PC-9 (cell line): ENCODE data around the gene CREM. TPM values are rescaled to one million over a fixed set of nuclear protein-coding genes. Genes with fewer than 3 reads are reported as not detected.
A peak's percentile ranks its signal among the peaks of the same experiment; 100 is the strongest.

ENCODE experiments used
- BruUV-seq: library from RNA; stranded (reverse); fragments of 400-500 nt; replicated peaks from 2 replicates; lab custom pipeline; 2021; lab: Mats Ljungman, UMichigan
- CTCF ChIA-PET: fragments of 300-600 bp; sonication (Branson Sonifier 250); formaldehyde crosslinking; loops from one replicate; lab custom pipeline; 2022; ENCODE audit warnings: antibody characterized with exemption; lab: Charles Lee
- POLR2A ChIA-PET: fragments of 300-600 bp; sonication (Branson Sonifier 250); formaldehyde crosslinking; loops from one replicate; lab custom pipeline; 2022; ENCODE audit warnings: antibody characterized with exemption; ENCODE audit not compliant: unreplicated experiment; lab: Charles Lee
- DNase-seq, 2 experiments: peaks; one replicate each; pipeline versions ENCODE4 v3.0.0 to v3.0.0-alpha.2; 2015 to 2022; ENCODE audit warnings: mixed read lengths in 1 of 2
- H2AFZ ChIP-seq: fragments of 200-600 bp; sonication (generic); 2 replicates; pipeline ENCODE4 v1.8.1; 2017; ENCODE audit warnings: antibody characterized with exemption
- H3F3A ChIP-seq: fragments of 200-600 bp; sonication (generic); 2 replicates; pipeline ENCODE4 v1.8.1; 2017; ENCODE audit warnings: antibody characterized with exemption, mild to moderate bottlenecking, low read depth; ENCODE audit not compliant: insufficient read depth
- H3K27ac ChIP-seq: fragments of 200-600 bp; sonication (generic); 2 replicates; pipeline ENCODE4 v1.6.1; 2016; ENCODE audit warnings: mixed run types
- H3K27me3 ChIP-seq: fragments of 200-600 bp; sonication (generic); 2 replicates; pipeline ENCODE4 v1.6.1; 2016; ENCODE audit warnings: low read depth, mixed run types; ENCODE audit not compliant: insufficient read depth
- H3K36me3 ChIP-seq: fragments of 200-600 bp; sonication (generic); 2 replicates; pipeline ENCODE4 v1.6.1; 2016; ENCODE audit warnings: low read depth, mixed run types
- H3K4me1 ChIP-seq: fragments of 200-600 bp; sonication (generic); replicated peaks from 2 replicates; pipeline ENCODE4 v1.6.1; 2016; ENCODE audit warnings: mixed run types; ENCODE audit not compliant: insufficient read depth
- H3K4me2 ChIP-seq: fragments of 200-600 bp; sonication (generic); 2 replicates; pipeline ENCODE4 v1.6.1; 2017; ENCODE audit warnings: mixed run types
- H3K4me3 ChIP-seq: fragments of 200-600 bp; sonication (generic); 2 replicates; pipeline ENCODE4 v1.6.1; 2016; ENCODE audit warnings: mixed run types
- H3K79me2 ChIP-seq: fragments of 200-600 bp; sonication (generic); 2 replicates; pipeline ENCODE4 v1.6.1; 2017; ENCODE audit warnings: low read depth, mixed run types
- H3K9me2 ChIP-seq: fragments of 200-600 bp; sonication (generic); 2 replicates; pipeline ENCODE4 v1.8.1; 2017; ENCODE audit warnings: mild to moderate bottlenecking; ENCODE audit not compliant: insufficient read depth
- H3K9me3 ChIP-seq: fragments of 200-600 bp; sonication (generic); 2 replicates; pipeline ENCODE4 v1.8.1; 2016; ENCODE audit warnings: low read depth; ENCODE audit not compliant: insufficient read depth
- H4K20me1 ChIP-seq: fragments of 200-600 bp; sonication (generic); 2 replicates; pipeline ENCODE4 v1.8.1; 2017; ENCODE audit not compliant: insufficient read depth
- CTCF ChIP-seq: fragments of 200-600 bp; sonication (generic); conservative IDR thresholded peaks from 2 replicates; pipeline ENCODE4 v1.6.1; 2017; ENCODE audit warnings: mixed run types, antibody characterized with exemption, mild to moderate bottlenecking, moderate library complexity
- EZH2 ChIP-seq: fragments of 200-600 bp; sonication (generic); IDR thresholded peaks from 2 replicates; pipeline ENCODE4 v1.8.0; 2017; ENCODE audit warnings: antibody characterized with exemption, low read depth
- intact Hi-C: fragments of 100-400 bp; cut with micrococcal nuclease; formaldehyde crosslinking; loops from one replicate; pipeline ENCODE4 v1.10.0; 2022; ENCODE audit not compliant: unreplicated experiment
- total RNA-seq: library from RNA; stranded (reverse); gene quantifications from 2 replicates; pipeline ENCODE4 v1.2.3, GENCODE V29; 2021

CREM gene
- total RNA-seq, 1 experiment from 2014 or later, result 25.6 TPM

DNA sequence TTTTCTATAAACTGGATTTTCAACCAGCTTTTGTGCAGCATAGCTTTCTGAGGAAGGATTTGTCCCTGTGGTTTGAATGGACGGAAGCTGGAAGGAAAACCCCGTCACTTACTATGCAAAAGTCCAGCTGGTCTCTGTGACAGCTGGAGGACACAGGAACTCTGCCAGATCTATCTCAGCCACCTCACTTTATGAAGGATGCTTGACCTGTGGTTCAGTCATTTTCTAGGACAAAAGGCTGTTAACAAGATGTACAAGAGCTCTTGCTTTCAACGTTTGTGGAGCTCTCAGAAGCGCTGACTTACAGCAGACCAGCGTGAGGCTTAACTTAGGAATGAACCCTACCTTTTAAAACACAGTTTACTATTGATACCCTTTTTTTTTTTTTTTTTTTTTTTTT, 90.8 kb downstream of the CREM start:
- Histone ChIP-seq H3K4me3 (no peak overlapping the region), H3K9me2 (no peaks in the 10 kb centered on the region), H3K4me2 (no peak overlapping the region), H3K79me2 (no peaks in the 10 kb centered on the region), H3K27me3 (no peaks in the 10 kb centered on the region), H4K20me1 (no peaks in the 10 kb centered on the region), H2AFZ (no peak overlapping the region), H3F3A (no peaks in the 10 kb centered on the region), H3K27ac (no peak overlapping the region), H3K36me3 (no peaks in the 10 kb centered on the region), H3K9me3 (no peaks in the 10 kb centered on the region), H3K4me1 (no peaks in the 10 kb centered on the region)
- ChIA-PET CTCF (interaction anchor here (0.6 to 1.5 kb wide), 3 partner anchors 10 to 1430 kb away, joined by 3 to 8 read pairs (median 7); no protein-coding TSS in a partner anchor), POLR2A (no interaction called here)
- BruUV-seq, result no TSS peak
- TF ChIP-seq EZH2 (no peak), CTCF (no peak)
- DNase-seq, result no peak
- intact Hi-C loops, result no loop called here

- Histone ChIP-seq H2AFZ (no peak overlapping the region), H3K79me2 (no peaks in the 10 kb centered on the region), H4K20me1 (no peaks in the 10 kb centered on the region), H3K9me2 (no peaks in the 10 kb centered on the region), H3K4me3 (no peak overlapping the region), H3K36me3 (no peaks in the 10 kb centered on the region), H3K4me1 (no peaks in the 10 kb centered on the region), H3K27ac (no peak overlapping the region), H3K4me2 (peak overlapping the region; percentile 31; the same call in 1 of the 2 replicates), H3F3A (no peaks in the 10 kb centered on the region), H3K27me3 (no peaks in the 10 kb centered on the region), H3K9me3 (no peaks in the 10 kb centered on the region)
- no TSS peak for BruUV-seq
- intact Hi-C loops, result loop anchor here (1.0 to 2.0 kb wide), 2 partner anchors 98 to 552 kb away; no protein-coding TSS in a partner anchor
- DNase-seq, result peak; percentile 56 to 66
- POLR2A ChIA-PET, result no interaction called here
- TF ChIP-seq CTCF (peak; percentile 83), EZH2 (no peak)
- CTCF ChIA-PET, result interaction anchor here (0.6 to 1.0 kb wide), 2 partner anchors 92 to 1429 kb away, joined by 7 to 10 read pairs; partner anchors contain the start of gene CREM
These were observed 91.8 kb downstream of the CREM start for GRCh38 chr10:35218339-35218955.

DNA sequence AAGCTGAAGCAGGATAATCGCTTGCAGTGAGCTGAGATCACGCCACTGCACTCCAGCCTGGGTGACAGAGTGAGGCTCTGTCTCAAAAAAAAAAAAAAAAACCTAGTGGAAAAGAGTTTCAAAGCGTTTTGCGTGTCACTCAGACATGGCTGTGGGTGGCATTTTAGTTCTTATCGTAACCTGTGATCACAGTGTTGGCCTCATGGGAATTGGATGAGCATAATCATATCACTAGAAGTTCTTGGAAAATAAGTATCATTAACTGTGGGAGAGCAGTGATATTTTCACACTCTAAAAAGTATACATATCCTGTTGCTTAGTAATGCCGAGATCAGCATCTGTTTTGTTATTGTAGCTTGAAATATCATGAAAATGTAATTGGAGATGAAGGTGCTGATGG, 92.6 kb downstream of the CREM start:
- Histone ChIP-seq H3K36me3 (no peaks in the 10 kb centered on the region), H3K27ac (no peak overlapping the region), H3K4me2 (no peak overlapping the region), H3K27me3 (no peaks in the 10 kb centered on the region), H3K79me2 (no peaks in the 10 kb centered on the region), H4K20me1 (no peaks in the 10 kb centered on the region), H3K9me3 (no peaks in the 10 kb centered on the region), H2AFZ (no peak overlapping the region), H3K9me2 (no peaks in the 10 kb centered on the region), H3F3A (no peaks in the 10 kb centered on the region), H3K4me3 (no peak overlapping the region), H3K4me1 (no peaks in the 10 kb centered on the region)
- TF ChIP-seq EZH2, result no peak
- TF ChIP-seq CTCF, result no peak
- intact Hi-C loops, result loop anchor here (2.0 kb wide), 1 partner anchor 98 kb away; no protein-coding TSS in a partner anchor
- ChIA-PET CTCF (interaction anchor here (1.0 kb wide), 1 partner anchor 93 kb away, joined by 10 read pairs; the partner anchor contains the start of gene CREM), POLR2A (no interaction called here)
- DNase-seq, result no peak
- no TSS peak for BruUV-seq
